ENCODE measurements around the gene ZFHX3.
"Not testable (repeated sequence)": the region's sequence is repeated elsewhere in the genome, so short reads cannot be mapped to it uniquely, and the experiment has no call there.

The ZFHX3 gene

GRCh38 chr16:73047536-73048291 lies at the start of gene ZFHX3:
Gene ZFHX3, minus strand, starts transcription at chr16:73048128. Its CDS starts 87,983 bp downstream, at chr16:72960145.
- no peak for DNase-seq (ENCODE audit: low read depth)

GRCh38 chr16:73096510-73096909 lies 48.6 kb upstream of the ZFHX3 start:
- no peak for DNase-seq (ENCODE audit: low read depth)

- DNase-seq (ENCODE audit: low read depth), result no peak
Observed at GRCh38 chr16:73095885-73096421, 48.0 kb upstream of the ZFHX3 start.

- no peak for DNase-seq (ENCODE audit: low read depth)
Observed at GRCh38 chr16:73095142-73095820, 47.4 kb upstream of the ZFHX3 start.

- no peak for DNase-seq (ENCODE audit: low read depth)
Observed at GRCh38 chr16:73094371-73094770, 46.4 kb upstream of the ZFHX3 start.

GRCh38 chr16:73093146-73094144 lies 45.5 kb upstream of the ZFHX3 start:
- DNase-seq (ENCODE audit: low read depth), result no peak

- no peak for DNase-seq (ENCODE audit: low read depth)
Observed at GRCh38 chr16:73092236-73092781, 44.4 kb upstream of the ZFHX3 start.

GRCh38 chr16:73091174-73091573 lies 43.2 kb upstream of the ZFHX3 start:
- no peak for DNase-seq (ENCODE audit: low read depth)

GRCh38 chr16:73089420-73089819 lies 41.5 kb upstream of the ZFHX3 start:
- DNase-seq (ENCODE audit: low read depth), result no peak

GRCh38 chr16:73086108-73086507 lies 38.2 kb upstream of the ZFHX3 start:
- no peak for DNase-seq (ENCODE audit: low read depth)

GRCh38 chr16:73083271-73083670 lies 35.3 kb upstream of the ZFHX3 start:
- no peak for DNase-seq (ENCODE audit: low read depth)

GRCh38 chr16:73082634-73083051 lies 34.7 kb upstream of the ZFHX3 start:
- not testable (repeated sequence) for DNase-seq (ENCODE audit: low read depth)

GRCh38 chr16:73080931-73081330 lies 33.0 kb upstream of the ZFHX3 start:
- no peak for DNase-seq (ENCODE audit: low read depth)

- no peak for DNase-seq (ENCODE audit: low read depth)
Observed at GRCh38 chr16:73076324-73076810, 28.4 kb upstream of the ZFHX3 start.

- DNase-seq (ENCODE audit: low read depth), result no peak
Observed at GRCh38 chr16:73074382-73074781, 26.5 kb upstream of the ZFHX3 start.

- not testable (repeated sequence) for DNase-seq (ENCODE audit: low read depth)
Observed at GRCh38 chr16:73072051-73072450, 24.1 kb upstream of the ZFHX3 start.

GRCh38 chr16:73071131-73071940 lies 23.4 kb upstream of the ZFHX3 start:
- DNase-seq (ENCODE audit: low read depth), result no peak

- no peak for DNase-seq (ENCODE audit: low read depth)
Observed at GRCh38 chr16:73069581-73070262, 21.8 kb upstream of the ZFHX3 start.

GRCh38 chr16:73068541-73069401 lies 20.8 kb upstream of the ZFHX3 start:
- no peak for DNase-seq (ENCODE audit: low read depth)

Data from CMK (cell line).